Loucy (cell line): ENCODE results near the gene MMP2.

ENCODE experiments used
- H2AFZ ChIP-seq: fragments of 200-600 bp; sonication (generic); 2 replicates; pipeline ENCODE4 v1.6.0; 2016; ENCODE audit warnings: antibody characterized with exemption, mild to moderate bottlenecking, low read length, moderate library complexity
- H3F3A ChIP-seq: fragments of 200-600 bp; 2 replicates; pipeline ENCODE4 v1.6.0; 2016; ENCODE audit warnings: antibody characterized with exemption, low read depth, mild to moderate bottlenecking
- H3K27me3 ChIP-seq: fragments of 200-600 bp; sonication (generic); 2 replicates; pipeline ENCODE4 v1.6.1; 2014; ENCODE audit warnings: low read length, mild to moderate bottlenecking; ENCODE audit not compliant: insufficient read depth, poor library complexity, severe bottlenecking
- H3K36me3 ChIP-seq: fragments of 200-600 bp; sonication (generic); 2 replicates; pipeline ENCODE4 v1.6.1; 2016; ENCODE audit warnings: low read length; ENCODE audit not compliant: insufficient read depth
- H3K4me1 ChIP-seq: fragments of 200-600 bp; sonication (generic); 2 replicates; pipeline ENCODE4 v1.5.1; 2014; ENCODE audit warnings: low read length, mild to moderate bottlenecking; ENCODE audit not compliant: insufficient read depth, poor library complexity, severe bottlenecking
- H3K4me2 ChIP-seq: fragments of 200-600 bp; sonication (generic); 2 replicates; pipeline ENCODE4 v1.6.0; 2014; ENCODE audit warnings: antibody characterized with exemption, low read length, low read depth, mild to moderate bottlenecking; ENCODE audit not compliant: poor library complexity, severe bottlenecking
- H3K4me3 ChIP-seq: fragments of 200-600 bp; sonication (generic); 2 replicates; pipeline ENCODE4 v1.5.1; 2014; ENCODE audit warnings: low read length, mild to moderate bottlenecking, mixed read lengths; ENCODE audit not compliant: poor library complexity, severe bottlenecking
- H3K79me2 ChIP-seq: fragments of 200-600 bp; sonication (generic); 2 replicates; pipeline ENCODE4 v1.6.1; 2014; ENCODE audit warnings: low read length; ENCODE audit not compliant: insufficient read depth
- H3K9ac ChIP-seq: fragments of 200-600 bp; sonication (generic); 2 replicates; pipeline ENCODE4 v1.6.0; 2014; ENCODE audit warnings: mild to moderate bottlenecking, low read depth, low read length, moderate library complexity; ENCODE audit not compliant: poor library complexity, severe bottlenecking
- H3K9me2 ChIP-seq: fragments of 200-600 bp; sonication (generic); replicated peaks from 2 replicates; pipeline ENCODE4 v1.6.1; 2016; ENCODE audit warnings: low read depth, low read length, mixed read lengths
- H3K9me3 ChIP-seq: fragments of 200-600 bp; sonication (generic); 2 replicates; pipeline ENCODE4 v1.6.1; 2014; ENCODE audit warnings: mild to moderate bottlenecking, antibody characterized with exemption, low read length, low read depth; ENCODE audit not compliant: insufficient read depth
- H4K20me1 ChIP-seq: fragments of 200-600 bp; sonication (generic); 2 replicates; pipeline ENCODE4 v1.6.0; 2014; ENCODE audit warnings: antibody characterized with exemption, low read length, mild to moderate bottlenecking; ENCODE audit not compliant: insufficient read depth, poor library complexity, severe bottlenecking
- CTCF ChIP-seq: fragments of 200-600 bp; sonication (generic); conservative IDR thresholded peaks from 2 replicates; pipeline ENCODE4 v1.5.1; 2014; ENCODE audit warnings: mild to moderate bottlenecking, antibody characterized with exemption, low read length
- EZH2phosphoT487 ChIP-seq: fragments of 200-600 bp; IDR thresholded peaks from 2 replicates; pipeline ENCODE4 v1.6.1; 2018; ENCODE audit warnings: antibody characterized with exemption, mild to moderate bottlenecking, moderate library complexity, borderline replicate concordance

The MMP2 gene

GRCh38 chr16:55437625-55438024 is 41.4 kb upstream of the MMP2 start:
- Histone ChIP-seq H3K4me3 (no peak overlapping the region), H3K36me3 (no peaks in the 10 kb centered on the region), H4K20me1 (no peaks in the 10 kb centered on the region), H3K4me1 (peaks cover 59% of the 10 kb centered on the region), H3K79me2 (no peaks in the 10 kb centered on the region), H3K27me3 (no peaks in the 10 kb centered on the region), H3K9ac (peak overlapping the region; percentile 21), H2AFZ (no peak overlapping the region), H3F3A (no peaks in the 10 kb centered on the region), H3K4me2 (peak overlapping the region; percentile 28), H3K9me2 (no peaks in the 10 kb centered on the region), H3K9me3 (no peaks in the 10 kb centered on the region)
- no peak for TF ChIP-seq EZH2phosphoT487
- no peak for TF ChIP-seq CTCF

GRCh38 chr16:55438281-55438680 is 40.7 kb upstream of the MMP2 start:
- H3K9me2 ChIP-seq, result no peaks in the 10 kb centered on the region

GRCh38 chr16:55439101-55439690 is 39.8 kb upstream of the MMP2 start:
- no peaks in the 10 kb centered on the region for H3K79me2 ChIP-seq
- TF ChIP-seq EZH2phosphoT487 (no peak), CTCF (peak; percentile 15; the same call in 1 of the 2 replicates)
- no peak overlapping the region for H3K9ac ChIP-seq
- H3K27me3 ChIP-seq, result no peaks in the 10 kb centered on the region
- no peak overlapping the region for H2AFZ ChIP-seq
- no peaks in the 10 kb centered on the region for H3K9me2 ChIP-seq
- H3K4me1 ChIP-seq, result peaks cover 47% of the 10 kb centered on the region
- H3K4me2 ChIP-seq, result no peak overlapping the region
- H3K4me3 ChIP-seq, result no peak overlapping the region
- H3K9me3 ChIP-seq, result no peaks in the 10 kb centered on the region
- H3F3A ChIP-seq, result no peaks in the 10 kb centered on the region
- H4K20me1 ChIP-seq, result no peaks in the 10 kb centered on the region
- no peaks in the 10 kb centered on the region for H3K36me3 ChIP-seq

More at GRCh38 chr16:55438281-55438680, 40.7 kb upstream of the MMP2 start:
- H3K4me3 ChIP-seq, result no peak overlapping the region
- no peaks in the 10 kb centered on the region for H3K9me3 ChIP-seq
- H3K27me3 ChIP-seq, result no peaks in the 10 kb centered on the region
- no peaks in the 10 kb centered on the region for H3K36me3 ChIP-seq
- no peaks in the 10 kb centered on the region for H3K79me2 ChIP-seq
- TF ChIP-seq CTCF, result no peak
- no peak for TF ChIP-seq EZH2phosphoT487
- H3K4me1 ChIP-seq, result peaks cover 56% of the 10 kb centered on the region
- no peak overlapping the region for H3K9ac ChIP-seq
- no peak overlapping the region for H3K4me2 ChIP-seq
- no peaks in the 10 kb centered on the region for H3F3A ChIP-seq
- no peaks in the 10 kb centered on the region for H4K20me1 ChIP-seq
- no peak overlapping the region for H2AFZ ChIP-seq
